Measurements from ENCODE around the gene LDHA. TPM values are rescaled to one million over a fixed set of nuclear protein-coding genes. Genes with fewer than 3 reads are reported as not detected.

Gene LDHA
- total and polyA plus RNA-seq, 2 of the 13 experiments (the other 11 are each of a cell fraction or from before 2014, with no cell fraction given), result 805 to 1,547 TPM

DNA sequence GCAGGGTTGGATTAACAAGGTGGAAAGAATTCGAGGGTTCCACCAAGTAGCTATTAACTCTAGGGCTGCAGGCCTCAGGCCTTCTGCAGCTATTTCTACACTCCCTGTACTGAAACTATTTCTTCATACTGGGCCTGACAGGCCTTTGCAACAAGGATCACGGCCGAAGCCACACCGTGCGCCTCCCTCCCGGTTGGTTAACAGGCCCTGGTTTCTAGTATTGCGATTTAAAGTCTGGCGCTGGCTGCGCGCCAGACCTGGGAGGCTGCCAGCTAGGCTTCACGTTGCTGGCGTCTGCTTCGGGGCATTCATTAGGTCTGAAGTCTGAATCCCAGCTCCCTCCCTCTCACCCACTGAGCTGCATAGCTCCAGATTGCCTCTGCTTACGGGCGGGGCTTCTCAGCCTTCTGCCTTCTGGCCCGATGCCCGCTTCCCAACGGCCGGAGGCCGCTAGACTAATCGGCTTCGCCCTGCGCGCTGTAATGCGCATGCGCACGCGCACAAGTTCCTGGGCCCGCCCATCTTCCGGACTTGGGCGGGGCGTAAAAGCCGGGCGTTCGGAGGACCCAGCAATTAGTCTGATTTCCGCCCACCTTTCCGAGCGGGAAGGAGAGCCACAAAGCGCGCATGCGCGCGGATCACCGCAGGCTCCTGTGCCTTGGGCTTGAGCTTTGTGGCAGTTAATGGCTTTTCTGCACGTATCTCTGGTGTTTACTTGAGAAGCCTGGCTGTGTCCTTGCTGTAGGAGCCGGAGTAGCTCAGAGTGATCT lies 1.6 kb downstream of the LDHA start (continued):
- TF ChIP-seq KDM4B (CRISPR knock-in tag; IDR thresholded peaks at IDR 0.05) (peak; percentile 40; the same call in 1 of the 2 replicates), NFRKB (IDR thresholded peaks at IDR 0.05) (no peak), MED1 (CRISPR knock-in tag; IDR thresholded peaks at IDR 0.05) (peak; percentile 83), ZNF263 (CRISPR knock-in tag; IDR thresholded peaks at IDR 0.05) (no peak), ZFP37 (CRISPR knock-in tag; IDR thresholded peaks at IDR 0.05; ENCODE audit: borderline replicate concordance) (no peak), TBX2 (CRISPR knock-in tag; IDR thresholded peaks at IDR 0.05; ENCODE audit: borderline replicate concordance) (peak; percentile 44; the same call in 1 of the 2 replicates), DNMT1 (CRISPR knock-in tag; IDR thresholded peaks at IDR 0.05) (0 out of 2 replicates have a peak, but pooled peaks have one; percentile 71), ZNF720 (CRISPR knock-in tag; IDR thresholded peaks at IDR 0.05) (no peak), ELF3 (CRISPR knock-in tag; IDR thresholded peaks at IDR 0.05) (no peak), TBP (CRISPR knock-in tag; IDR thresholded peaks at IDR 0.05) (no peak), RCOR2 (CRISPR knock-in tag; IDR thresholded peaks at IDR 0.05) (no peak), ZSCAN22 (CRISPR knock-in tag; IDR thresholded peaks at IDR 0.05) (0 out of 2 replicates have a peak, but pooled peaks have one; percentile 27), RXRB (CRISPR knock-in tag; IDR thresholded peaks at IDR 0.05; ENCODE audit: borderline replicate concordance) (no peak), NFATC3 (CRISPR knock-in tag; IDR thresholded peaks at IDR 0.05) (peak; percentile 22; the same call in 1 of the 2 replicates), ZNF607 (CRISPR knock-in tag; IDR thresholded peaks at IDR 0.05; ENCODE audit: borderline replicate concordance) (peak; percentile 75), ZNF383 (CRISPR knock-in tag; IDR thresholded peaks at IDR 0.05; ENCODE audit: borderline replicate concordance) (peak; percentile 90; the same call in 1 of the 2 replicates), PAWR (CRISPR knock-in tag; IDR thresholded peaks at IDR 0.05; ENCODE audit: borderline replicate concordance) (peak; percentile 93; the same call in 1 of the 2 replicates), ELF1 (CRISPR knock-in tag; IDR thresholded peaks at IDR 0.05) (peak; percentile 91), ZNF775 (CRISPR knock-in tag; IDR thresholded peaks at IDR 0.05; ENCODE audit: borderline replicate concordance) (peak; percentile 73; the same call in 1 of the 2 replicates), CHD4 (IDR thresholded peaks at IDR 0.05; ENCODE audit: borderline replicate concordance, low read length) (no peak), PHF20 (CRISPR knock-in tag; IDR thresholded peaks at IDR 0.05) (peak; percentile 54), YEATS2 (CRISPR knock-in tag; IDR thresholded peaks at IDR 0.05; ENCODE audit: borderline replicate concordance) (no peak), ZNF143 (CRISPR knock-in tag; IDR thresholded peaks at IDR 0.05) (no peak), SALL1 (CRISPR knock-in tag; IDR thresholded peaks at IDR 0.05) (peak; percentile 76; the same call in 1 of the 2 replicates), PHF21A (CRISPR knock-in tag; IDR thresholded peaks at IDR 0.05) (peak; percentile 87), BCL6 (CRISPR knock-in tag; IDR thresholded peaks at IDR 0.05) (0 out of 2 replicates have a peak, but pooled peaks have one; percentile 8), HOXD1 (CRISPR knock-in tag; IDR thresholded peaks at IDR 0.05) (no peak), ARHGAP35 (CRISPR knock-in tag; IDR thresholded peaks at IDR 0.05; ENCODE audit: borderline replicate concordance) (no peak)
- TF ChIP-seq, protein P1, sequence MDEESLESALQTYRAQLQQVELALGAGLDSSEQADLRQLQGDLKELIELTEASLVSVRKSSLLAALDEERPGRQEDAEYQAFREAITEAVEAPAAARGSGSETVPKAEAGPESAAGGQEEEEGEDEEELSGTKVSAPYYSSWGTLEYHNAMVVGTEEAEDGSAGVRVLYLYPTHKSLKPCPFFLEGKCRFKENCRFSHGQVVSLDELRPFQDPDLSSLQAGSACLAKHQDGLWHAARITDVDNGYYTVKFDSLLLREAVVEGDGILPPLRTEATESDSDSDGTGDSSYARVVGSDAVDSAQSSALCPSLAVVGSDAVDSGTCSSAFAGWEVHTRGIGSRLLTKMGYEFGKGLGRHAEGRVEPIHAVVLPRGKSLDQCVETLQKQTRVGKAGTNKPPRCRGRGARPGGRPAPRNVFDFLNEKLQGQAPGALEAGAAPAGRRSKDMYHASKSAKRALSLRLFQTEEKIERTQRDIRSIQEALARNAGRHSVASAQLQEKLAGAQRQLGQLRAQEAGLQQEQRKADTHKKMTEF (CRISPR knock-in tag; IDR thresholded peaks at IDR 0.05), result peak; percentile 76
- TF ChIP-seq, protein P2, sequence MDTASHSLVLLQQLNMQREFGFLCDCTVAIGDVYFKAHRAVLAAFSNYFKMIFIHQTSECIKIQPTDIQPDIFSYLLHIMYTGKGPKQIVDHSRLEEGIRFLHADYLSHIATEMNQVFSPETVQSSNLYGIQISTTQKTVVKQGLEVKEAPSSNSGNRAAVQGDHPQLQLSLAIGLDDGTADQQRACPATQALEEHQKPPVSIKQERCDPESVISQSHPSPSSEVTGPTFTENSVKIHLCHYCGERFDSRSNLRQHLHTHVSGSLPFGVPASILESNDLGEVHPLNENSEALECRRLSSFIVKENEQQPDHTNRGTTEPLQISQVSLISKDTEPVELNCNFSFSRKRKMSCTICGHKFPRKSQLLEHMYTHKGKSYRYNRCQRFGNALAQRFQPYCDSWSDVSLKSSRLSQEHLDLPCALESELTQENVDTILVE (CRISPR knock-in tag; IDR thresholded peaks at IDR 0.05), result peak; percentile 44; the same call in 1 of the 2 replicates
